HepG2 (cell line): ENCODE results near the gene DOK1. TPM values are rescaled to one million over a fixed set of nuclear protein-coding genes. Genes with fewer than 3 reads are reported as not detected.

ENCODE experiments used
- ATAC-seq: fragments of 200-7000 bp; cut with Tn5 transposase; 3 replicates; pipeline ENCODE4 v1.9.1; 2020; ENCODE audit warnings: mild to moderate bottlenecking, moderate library complexity
- BruUV-seq: library from RNA; stranded (reverse); fragments of 400-500 nt; replicated peaks from 2 replicates; lab custom pipeline; 2021; lab: Mats Ljungman, UMichigan
- CTCF ChIA-PET: fragments of 300-600 bp; formaldehyde crosslinking; extraction: SDS; loops from one replicate; lab custom pipeline; 2021; ENCODE audit warnings: low total read pairs, inconsistent platforms, low intra/inter-chr PET ratio; lab: Yijun Ruan, JAX
- POLR2A ChIA-PET: fragments of 350-600 bp; sonication (Branson Sonifier 250); formaldehyde crosslinking; loops from one replicate; lab custom pipeline; 2020; ENCODE audit warnings: antibody characterized with exemption, inconsistent platforms; lab: Yijun Ruan, JAX
- DNase-seq: peaks from one replicate; pipeline ENCODE4 v3.0.0-alpha.2; 2015; ENCODE audit warnings: low spot score
- FAIRE-seq: peaks from 3 replicates; lab custom pipeline; 2011; peaks lifted over from hg19 to GRCh38; lab: Jason Lieb, UNC
- H2AFZ ChIP-seq: one replicate; pipeline ENCODE4 v1.6.1; 2011; ENCODE audit warnings: low read length, inconsistent platforms
- H3K27ac ChIP-seq: fragments of 300-600 bp; 3 replicates; pipeline ENCODE4 v1.8.0; 2011; ENCODE audit warnings: mixed run types, mild to moderate bottlenecking, mixed read lengths, low read length, inconsistent platforms; ENCODE audit not compliant: insufficient read depth; ENCODE audit errors: extremely low read length
- H3K27me3 ChIP-seq, 2 experiments: fragments of 200-600 bp in 1 of 2; 2 replicates in 1 of 2; 3 replicates in 1 of 2; pipeline versions ENCODE4 v1.6.0 to v1.8.0; 2011; ENCODE audit warnings: low read length in 2 of 2, mild to moderate bottlenecking in 2 of 2, moderate library complexity in 2 of 2, inconsistent platforms in 1 of 2; ENCODE audit not compliant: insufficient read depth in 2 of 2, control insufficient read depth in 1 of 2
- H3K36me3 ChIP-seq, 2 experiments: fragments of 200-600 bp in 1 of 2; replicated peaks in 1 of 2; 2 replicates in 1 of 2; 3 replicates in 1 of 2; pipeline versions ENCODE4 v1.5.1 to v1.8.0; 2011; ENCODE audit warnings: low read length in 2 of 2, inconsistent platforms in 1 of 2; ENCODE audit not compliant: insufficient read depth in 2 of 2, control insufficient read depth in 1 of 2
- H3K4me1 ChIP-seq: 2 replicates; pipeline ENCODE4 v1.5.1; 2012; ENCODE audit warnings: low read length, inconsistent platforms; ENCODE audit not compliant: insufficient read depth
- H3K4me2 ChIP-seq: 2 replicates; pipeline ENCODE4 v1.6.0; 2011; ENCODE audit warnings: low read depth, low read length, inconsistent platforms
- H3K4me3 ChIP-seq, 3 experiments: fragments of 200-600 bp in 1 of 3; sonication (generic), shearing (Covaris generic) in 1 of 3; replicated peaks in 1 of 3; 2 replicates each; pipeline ENCODE4 v1.5.1; 2011 to 2016; ENCODE audit warnings: low read length in 3 of 3, inconsistent platforms in 2 of 3, low read depth in 2 of 3, mild to moderate bottlenecking in 2 of 3, control low read depth in 1 of 3, mixed read lengths in 1 of 3; ENCODE audit not compliant: insufficient read depth in 1 of 3
- H3K79me2 ChIP-seq: one replicate; pipeline ENCODE4 v1.6.1; 2011; ENCODE audit warnings: low read length, inconsistent platforms; ENCODE audit not compliant: insufficient read depth
- H3K9ac ChIP-seq: 2 replicates; pipeline ENCODE4 v1.6.0; 2011; ENCODE audit warnings: mild to moderate bottlenecking, low read depth, low read length, inconsistent platforms; ENCODE audit not compliant: insufficient read depth
- H3K9me3 ChIP-seq: 2 replicates; pipeline ENCODE4 v1.5.1; 2012; ENCODE audit warnings: mild to moderate bottlenecking, low read length
- H4K20me1 ChIP-seq: 2 replicates; pipeline ENCODE4 v1.6.0; 2011; ENCODE audit warnings: inconsistent platforms, mild to moderate bottlenecking, low read length, moderate library complexity; ENCODE audit not compliant: insufficient read depth
- FOSL1 ChIP-seq: sonication (generic); formaldehyde crosslinking; IDR thresholded peaks from 2 replicates; pipeline ENCODE4 v1.9.0; 2021; ENCODE audit warnings: missing genetic modification reagents, borderline replicate concordance
- FOSL2 ChIP-seq: sonication (generic); formaldehyde crosslinking; IDR thresholded peaks from 2 replicates; pipeline ENCODE4 v1.4.0; 2020; ENCODE audit warnings: missing genetic modification reagents
- MAFK ChIP-seq, 2 experiments: IDR thresholded peaks in 1 of 2; conservative IDR thresholded peaks in 1 of 2; 2 replicates each; pipeline ENCODE4 v1.6.1; 2011; ENCODE audit warnings: improper control_type of control experiment in 2 of 2, low read length in 2 of 2
- PCBP2 ChIP-seq: fragments of 200-400 bp; formaldehyde crosslinking; optimal IDR thresholded peaks from 2 replicates; pipeline ENCODE3; 2018; ENCODE audit warnings: low read length, low read depth; ENCODE audit not compliant: poor library complexity, severe bottlenecking
- PRMT3 ChIP-seq: sonication (generic); formaldehyde crosslinking; IDR thresholded peaks from 2 replicates; pipeline ENCODE4 v1.8.1; 2022; ENCODE audit warnings: low read depth, mild to moderate bottlenecking, moderate library complexity, missing genetic modification reagents, borderline replicate concordance
- SIX4 ChIP-seq: sonication (generic); formaldehyde crosslinking; IDR thresholded peaks from 2 replicates; pipeline ENCODE4 v1.4.0; 2020; ENCODE audit warnings: missing genetic modification reagents
- XRCC5 ChIP-seq: fragments of 200-400 bp; formaldehyde crosslinking; optimal IDR thresholded peaks from 2 replicates; pipeline ENCODE3; 2017; ENCODE audit warnings: mild to moderate bottlenecking, low read length
- ZNF768 ChIP-seq: sonication (generic); formaldehyde crosslinking; IDR thresholded peaks from 2 replicates; pipeline ENCODE4 v1.4.0; 2020; ENCODE audit warnings: missing genetic modification reagents
- in situ Hi-C: cut with HindIII; loops from 2 replicates; pipeline ENCODE4 v1.10.0; 2017; ENCODE audit warnings: low pct_unique_long_range_greater_than_20kb; ENCODE audit not compliant: extremely low pct_ligation_motif_present
- intact Hi-C: fragments of 100-400 bp; cut with micrococcal nuclease; formaldehyde crosslinking; loops from one replicate; pipeline ENCODE4 v1.10.0; 2022; ENCODE audit not compliant: unreplicated experiment
- polyA plus RNA-seq, 8 experiments: library from polyadenylated mRNA; depleted of rRNA in 3 of 8; stranded (reverse) in 7 of 8; unstranded in 1 of 8; fragments of >200 nt; fragmentation: Illumina TruSeq in 4 of 8; extraction: Trizol in 4 of 8; gene quantifications; 2 replicates each; pipeline versions ENCODE4 v1.2.1 to v1.2.3, GENCODE V29; 2011 to 2016; ENCODE audit warnings: low read depth in 4 of 8, missing spikeins in 1 of 8, mixed read lengths in 1 of 8; ENCODE audit not compliant: insufficient read depth in 1 of 8
- total RNA-seq, 5 experiments: library from RNA; depleted of rRNA; stranded (reverse); fragments of >200 nt; fragmentation: Illumina TruSeq; extraction: Trizol; gene quantifications; 2 replicates each; pipeline ENCODE4 v1.2.3, GENCODE V29; 2016; ENCODE audit warnings: low read depth in 1 of 5
- TF ChIP-seq, protein P1 (sequence below): sonication (generic); formaldehyde crosslinking; conservative IDR thresholded peaks from 2 replicates; pipeline ENCODE4 v1.8.0; 2022; ENCODE audit warnings: mild to moderate bottlenecking, moderate library complexity, missing genetic modification reagents

The DOK1 gene
- total and polyA plus RNA-seq, 2 of the 13 experiments (the other 11 are each of a cell fraction or from before 2014, with no cell fraction given), result 0.53 to 0.74 TPM

DNA sequence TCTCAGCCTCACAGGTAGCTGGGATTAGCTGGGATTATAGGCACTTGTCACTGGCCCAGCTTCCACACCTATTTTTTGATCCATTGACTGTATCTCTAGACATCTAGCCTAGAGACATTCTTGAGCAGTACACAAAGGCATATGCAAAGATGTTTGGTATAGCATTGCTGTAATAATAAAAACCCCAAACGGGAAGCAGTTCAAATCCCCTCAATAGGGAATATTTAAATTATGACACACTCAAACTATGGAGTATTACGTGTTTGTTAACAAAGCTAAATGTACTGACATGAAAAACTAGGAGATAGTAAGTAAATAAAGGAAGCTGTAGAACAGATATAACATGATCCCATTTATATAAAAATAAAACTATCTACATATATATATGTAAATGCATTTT is 27.7 kb downstream of the DOK1 start (continued):
- TF ChIP-seq ZNF768, result no peak

DNA sequence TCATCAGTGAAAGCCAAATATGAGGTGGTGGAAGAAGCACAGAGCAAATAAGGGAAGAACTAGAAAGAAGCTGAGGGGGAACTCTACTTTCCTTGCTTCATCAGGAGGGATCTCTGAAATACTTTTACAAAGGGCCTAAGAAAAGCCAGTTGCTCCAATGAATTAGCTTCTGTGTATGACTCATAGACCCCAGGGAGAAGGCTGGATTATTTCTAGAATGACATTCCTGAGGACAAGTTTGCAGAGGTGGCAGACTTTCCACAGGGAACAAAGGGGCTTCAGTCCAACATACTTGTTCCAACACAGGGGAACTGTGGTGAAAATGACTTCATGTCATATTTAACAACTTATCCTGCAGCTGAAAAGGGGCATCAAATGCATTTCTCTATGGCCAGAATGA is 29.0 kb downstream of the DOK1 start:
- no peak overlapping the region for H2AFZ ChIP-seq
- FAIRE-seq (no peak), DNase-seq (peak; percentile 80), ATAC-seq (peak; percentile 34)
- ChIA-PET CTCF (no interaction called here), POLR2A (interaction anchor here (1.6 kb wide), 1 partner anchor 57 kb away, joined by 4 read pairs; the partner anchor contains the start of gene DQX1)
- H4K20me1 ChIP-seq, result no peaks in the 10 kb centered on the region
- H3K27ac ChIP-seq, result no peak overlapping the region
- TF ChIP-seq FOSL2 (CRISPR knock-in tag), result peak; percentile 60
- TF ChIP-seq PRMT3 (CRISPR knock-in tag), result no peak
- no peak for TF ChIP-seq PCBP2
- TF ChIP-seq MAFK (conservative IDR thresholded peaks at IDR 0.05 in 1 of 2, IDR thresholded peaks at IDR 0.05 in 1 of 2; ENCODE audit: low read length in 2 of 2), result 0 out of 4 replicates have a peak, but pooled peaks of 1 of the 2 experiments have one; percentile 13
- TF ChIP-seq FOSL1 (CRISPR knock-in tag), result no peak
- TF ChIP-seq, protein P1, sequence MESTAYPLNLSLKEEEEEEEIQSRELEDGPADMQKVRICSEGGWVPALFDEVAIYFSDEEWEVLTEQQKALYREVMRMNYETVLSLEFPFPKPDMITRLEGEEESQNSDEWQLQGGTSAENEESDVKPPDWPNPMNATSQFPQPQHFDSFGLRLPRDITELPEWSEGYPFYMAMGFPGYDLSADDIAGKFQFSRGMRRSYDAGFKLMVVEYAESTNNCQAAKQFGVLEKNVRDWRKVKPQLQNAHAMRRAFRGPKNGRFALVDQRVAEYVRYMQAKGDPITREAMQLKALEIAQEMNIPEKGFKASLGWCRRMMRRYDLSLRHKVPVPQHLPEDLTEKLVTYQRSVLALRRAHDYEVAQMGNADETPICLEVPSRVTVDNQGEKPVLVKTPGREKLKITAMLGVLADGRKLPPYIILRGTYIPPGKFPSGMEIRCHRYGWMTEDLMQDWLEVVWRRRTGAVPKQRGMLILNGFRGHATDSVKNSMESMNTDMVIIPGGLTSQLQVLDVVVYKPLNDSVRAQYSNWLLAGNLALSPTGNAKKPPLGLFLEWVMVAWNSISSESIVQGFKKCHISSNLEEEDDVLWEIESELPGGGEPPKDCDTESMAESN, result no peak
- no peak for TF ChIP-seq SIX4 (CRISPR knock-in tag)
- TF ChIP-seq XRCC5, result peak; percentile 40
- H3K9me3 ChIP-seq, result no peaks in the 10 kb centered on the region
- in situ Hi-C loops (loop anchor here (5.0 kb wide), 1 partner anchor 101 kb away; the partner anchor contains the start of genes CCDC142 and TTC31), intact Hi-C loops (no loop called here)
- H3K4me1 ChIP-seq, result peaks cover 20% of the 10 kb centered on the region
- H3K9ac ChIP-seq, result no peak overlapping the region
- H3K4me2 ChIP-seq, result no peak overlapping the region
- H3K4me3 ChIP-seq, result no peak overlapping the region
- H3K27me3 ChIP-seq, result peaks cover 0 to 9% of the 10 kb centered on the region in 2 experiments; a peak in 2 of 5 replicates
- no peaks in the 10 kb centered on the region for H3K79me2 ChIP-seq
- BruUV-seq, result no TSS peak
- H3K36me3 ChIP-seq, result no peaks in the 10 kb centered on the region
